OCI-LY1 (cell line): ENCODE measurements around the gene HAAO.

Source experiments
- H2AFZ ChIP-seq: fragments of 200-600 bp; sonication (generic), shearing (Covaris generic); 2 replicates; pipeline ENCODE4 v1.6.0; 2014; ENCODE audit warnings: antibody characterized with exemption, mild to moderate bottlenecking, low read length
- H3F3A ChIP-seq: fragments of 200-600 bp; sonication (generic), shearing (Covaris generic); 2 replicates; pipeline ENCODE4 v1.6.0; 2014; ENCODE audit warnings: mild to moderate bottlenecking, antibody characterized with exemption, low read length, moderate library complexity; ENCODE audit not compliant: insufficient read depth
- H3K27ac ChIP-seq: fragments of 200-600 bp; sonication (generic); 2 replicates; pipeline ENCODE4 v1.5.1; 2014; ENCODE audit warnings: low read length, mixed run types, mild to moderate bottlenecking, low read depth; ENCODE audit not compliant: poor library complexity, severe bottlenecking
- H3K27me3 ChIP-seq: fragments of 200-600 bp; sonication (generic); 2 replicates; pipeline ENCODE4 v1.6.0; 2014; ENCODE audit warnings: antibody characterized with exemption, mild to moderate bottlenecking, low read length, moderate library complexity; ENCODE audit not compliant: insufficient read depth
- H3K36me3 ChIP-seq: fragments of 200-600 bp; sonication (generic); 2 replicates; pipeline ENCODE4 v1.6.1; 2014; ENCODE audit warnings: mild to moderate bottlenecking, antibody characterized with exemption, low read length, moderate library complexity, mixed read lengths; ENCODE audit not compliant: insufficient read depth
- H3K4me1 ChIP-seq: fragments of 200-600 bp; sonication (generic); 2 replicates; pipeline ENCODE4 v1.5.1; 2014; ENCODE audit warnings: mild to moderate bottlenecking, low read length, moderate library complexity; ENCODE audit not compliant: insufficient read depth, severe bottlenecking
- H3K4me2 ChIP-seq: fragments of 200-600 bp; sonication (generic), shearing (Covaris generic); 2 replicates; pipeline ENCODE4 v1.6.1; 2014; ENCODE audit warnings: low read length
- H3K4me3 ChIP-seq: fragments of 200-600 bp; sonication (generic); 2 replicates; pipeline ENCODE4 v1.5.1; 2014; ENCODE audit warnings: low read length, low read depth, mild to moderate bottlenecking, mixed read lengths; ENCODE audit not compliant: poor library complexity, severe bottlenecking
- H3K79me2 ChIP-seq: fragments of 200-600 bp; shearing (Covaris generic); 2 replicates; pipeline ENCODE4 v1.6.1; 2016; ENCODE audit warnings: mixed run types, low read length, mixed read lengths; ENCODE audit not compliant: insufficient read depth
- H3K9ac ChIP-seq: fragments of 200-600 bp; sonication (generic), shearing (Covaris generic); 2 replicates; pipeline ENCODE4 v1.6.1; 2014; ENCODE audit warnings: mild to moderate bottlenecking, low read length, mixed read lengths
- H3K9me2 ChIP-seq: fragments of 200-600 bp; sonication (generic), shearing (Covaris generic); 2 replicates; pipeline ENCODE4 v1.6.1; 2014; ENCODE audit warnings: low read depth, mild to moderate bottlenecking, low read length, mixed read lengths
- H3K9me3 ChIP-seq: fragments of 200-600 bp; shearing (Covaris generic); 2 replicates; pipeline ENCODE4 v1.6.1; 2014; ENCODE audit warnings: low read length, mixed read lengths
- H4K20me1 ChIP-seq: fragments of 200-600 bp; sonication (generic), shearing (Covaris generic); 2 replicates; pipeline ENCODE4 v1.6.0; 2016; ENCODE audit warnings: mild to moderate bottlenecking, low read length; ENCODE audit not compliant: insufficient read depth
- EZH2 ChIP-seq: fragments of 200-600 bp; sonication (generic), shearing (Covaris generic); IDR thresholded peaks from 2 replicates; pipeline ENCODE4 v1.8.0; 2017; ENCODE audit warnings: borderline replicate concordance, mixed run types, mild to moderate bottlenecking, antibody characterized with exemption, low read length, moderate library complexity, mixed read lengths
- TF ChIP-seq, protein P1 (sequence below): fragments of 200-600 bp; sonication (generic), shearing (Covaris generic); IDR thresholded peaks from 2 replicates; pipeline ENCODE4 v1.5.1; 2017; ENCODE audit warnings: mild to moderate bottlenecking, antibody characterized with exemption, low read length, moderate library complexity, mixed read lengths

HAAO gene

GRCh38 chr2:42756966-42757513 lies 35.3 kb downstream of the HAAO start:
- H3K27ac ChIP-seq = peak overlapping the region; percentile 96
- no peaks in the 10 kb centered on the region for H4K20me1 ChIP-seq
- H3K4me2 ChIP-seq = 0 out of 2 replicates have a peak overlapping the region, but pooled peaks have one; percentile 55

GRCh38 chr2:42756150-42756775 lies 36.1 kb downstream of the HAAO start:
- Histone ChIP-seq H3F3A (peaks cover 4% of the 10 kb centered on the region; the same call in 1 of the 2 replicates), H3K9me3 (no peaks in the 10 kb centered on the region), H3K4me2 (peak overlapping the region; percentile 55), H2AFZ (no peak overlapping the region), H3K4me3 (peak overlapping the region; percentile 33), H3K27ac (peak overlapping the region; percentile 96), H3K4me1 (peaks cover 60% of the 10 kb centered on the region), H3K27me3 (no peaks in the 10 kb centered on the region), H3K79me2 (no peaks in the 10 kb centered on the region), H3K9ac (peak overlapping the region; percentile 57; the same call in 1 of the 2 replicates), H3K36me3 (peaks cover 16% of the 10 kb centered on the region; the same call in 1 of the 2 replicates), H3K9me2 (no peaks in the 10 kb centered on the region), H4K20me1 (no peaks in the 10 kb centered on the region)
- TF ChIP-seq, protein P1, sequence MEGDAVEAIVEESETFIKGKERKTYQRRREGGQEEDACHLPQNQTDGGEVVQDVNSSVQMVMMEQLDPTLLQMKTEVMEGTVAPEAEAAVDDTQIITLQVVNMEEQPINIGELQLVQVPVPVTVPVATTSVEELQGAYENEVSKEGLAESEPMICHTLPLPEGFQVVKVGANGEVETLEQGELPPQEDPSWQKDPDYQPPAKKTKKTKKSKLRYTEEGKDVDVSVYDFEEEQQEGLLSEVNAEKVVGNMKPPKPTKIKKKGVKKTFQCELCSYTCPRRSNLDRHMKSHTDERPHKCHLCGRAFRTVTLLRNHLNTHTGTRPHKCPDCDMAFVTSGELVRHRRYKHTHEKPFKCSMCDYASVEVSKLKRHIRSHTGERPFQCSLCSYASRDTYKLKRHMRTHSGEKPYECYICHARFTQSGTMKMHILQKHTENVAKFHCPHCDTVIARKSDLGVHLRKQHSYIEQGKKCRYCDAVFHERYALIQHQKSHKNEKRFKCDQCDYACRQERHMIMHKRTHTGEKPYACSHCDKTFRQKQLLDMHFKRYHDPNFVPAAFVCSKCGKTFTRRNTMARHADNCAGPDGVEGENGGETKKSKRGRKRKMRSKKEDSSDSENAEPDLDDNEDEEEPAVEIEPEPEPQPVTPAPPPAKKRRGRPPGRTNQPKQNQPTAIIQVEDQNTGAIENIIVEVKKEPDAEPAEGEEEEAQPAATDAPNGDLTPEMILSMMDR = no peak
- TF ChIP-seq EZH2 = no peak

More at GRCh38 chr2:42756966-42757513, 35.3 kb downstream of the HAAO start:
- no peak overlapping the region; the same call in 1 of the 2 replicates for H3K9ac ChIP-seq
- H2AFZ ChIP-seq = no peak overlapping the region
- H3K4me3 ChIP-seq = no peak overlapping the region
- H3K36me3 ChIP-seq = peaks cover 10% of the 10 kb centered on the region; the same call in 1 of the 2 replicates
- no peaks in the 10 kb centered on the region for H3K79me2 ChIP-seq
- H3K4me1 ChIP-seq = peaks cover 52% of the 10 kb centered on the region
- H3F3A ChIP-seq = no peaks in the 10 kb centered on the region; the same call in 1 of the 2 replicates
- no peaks in the 10 kb centered on the region for H3K9me2 ChIP-seq
- H3K27me3 ChIP-seq = no peaks in the 10 kb centered on the region
- TF ChIP-seq, protein P1 = no peak
- no peak for TF ChIP-seq EZH2
- no peaks in the 10 kb centered on the region for H3K9me3 ChIP-seq

DNA sequence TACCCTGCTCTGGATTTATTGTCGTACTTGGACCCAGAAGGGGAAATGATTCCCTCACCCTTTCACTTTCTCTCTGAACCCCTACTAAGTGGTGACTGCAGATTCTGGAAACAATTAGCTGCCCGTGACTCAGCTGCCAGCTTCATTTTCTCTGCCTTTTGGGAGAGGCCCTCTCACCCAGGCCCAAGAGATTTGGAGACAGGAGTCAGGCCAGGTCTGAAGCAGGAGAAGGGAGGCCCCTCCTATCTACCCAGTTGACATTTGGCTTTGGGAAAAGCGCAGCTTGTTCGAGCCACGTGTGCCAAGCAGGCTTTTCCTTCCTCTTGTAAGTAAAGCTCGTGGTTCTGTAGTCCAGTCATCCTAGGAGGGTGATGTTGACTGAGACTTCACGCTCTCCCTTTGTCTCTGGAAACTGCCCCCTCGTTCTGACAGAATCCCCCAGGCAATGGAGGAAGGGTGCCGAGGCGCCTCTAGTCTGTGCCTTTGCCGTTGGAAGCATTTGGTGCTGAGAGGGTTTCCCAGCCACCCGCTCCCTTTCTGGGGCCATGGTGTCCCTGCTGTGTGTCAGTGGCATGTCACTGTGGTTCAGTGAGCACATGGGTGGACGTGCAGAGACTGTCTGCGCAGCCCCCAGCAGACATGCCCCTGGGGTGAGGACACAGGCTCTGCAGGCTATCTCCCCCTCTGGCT lies 37.0 kb downstream of the HAAO start:
- Histone ChIP-seq H3K27me3 (no peaks in the 10 kb centered on the region), H3K79me2 (no peaks in the 10 kb centered on the region), H3K4me1 (peaks cover 70% of the 10 kb centered on the region), H4K20me1 (no peaks in the 10 kb centered on the region), H3K4me2 (peak overlapping the region; percentile 55), H3K36me3 (peaks cover 22% of the 10 kb centered on the region; the same call in 1 of the 2 replicates), H2AFZ (no peak overlapping the region), H3K27ac (peak overlapping the region; percentile 96), H3F3A (peaks cover 4% of the 10 kb centered on the region; the same call in 1 of the 2 replicates), H3K9ac (peak overlapping the region; percentile 57), H3K4me3 (peak overlapping the region; percentile 33), H3K9me2 (no peaks in the 10 kb centered on the region), H3K9me3 (no peaks in the 10 kb centered on the region)
- TF ChIP-seq EZH2 = no peak
- TF ChIP-seq, protein P1 = no peak
